Upper lobe of left lung (tissue), 6 donors: Measurements from ENCODE around the gene PPP1R13L. TPM values are rescaled to one million over a fixed set of nuclear protein-coding genes. Genes with fewer than 3 reads are reported as not detected.

Experiments
- ATAC-seq, 2 donors: fragments of 200-7000 bp; cut with Tn5 transposase; one replicate each; pipeline ENCODE4 v1.9.1; 2022; ENCODE audit warnings: mild to moderate bottlenecking in 2 of 2, moderate library complexity in 2 of 2; ENCODE audit not compliant: low FRiP score in 2 of 2
- DNase-seq, 2 donors: peaks; one replicate each; pipeline ENCODE4 v3.0.0-alpha.2; 2019 to 2020
- H3K27ac ChIP-seq, 4 donors: fragments of 200-600 bp; sonication (generic); one replicate each; pipeline ENCODE4 v1.5.1; 2016 to 2019
- H3K27me3 ChIP-seq, 4 donors: fragments of 200-600 bp; sonication (generic); one replicate each; pipeline ENCODE4 v1.5.1; 2017 to 2019
- H3K36me3 ChIP-seq, 4 donors: fragments of 200-600 bp; sonication (generic); one replicate each; pipeline ENCODE4 v1.5.1; 2016 to 2019
- H3K4me1 ChIP-seq, 4 donors: fragments of 200-600 bp; sonication (generic); one replicate each; pipeline ENCODE4 v1.5.1; 2018 to 2019
- H3K4me3 ChIP-seq, 4 donors: fragments of 200-600 bp; sonication (generic); one replicate each; pipeline ENCODE4 v1.5.1; 2017 to 2019; ENCODE audit warnings: mild to moderate bottlenecking in 2 of 4, moderate library complexity in 1 of 4
- H3K9me3 ChIP-seq, 4 donors: fragments of 200-600 bp; sonication (generic); one replicate each; pipeline ENCODE4 v1.5.1; 2018 to 2019
- EP300 ChIP-seq, 4 donors: sonication (generic); formaldehyde crosslinking; IDR thresholded peaks; one replicate each; pipeline ENCODE4 v1.5.1; 2017; ENCODE audit warnings: antibody characterized with exemption in 4 of 4, control low read depth in 2 of 4
- POLR2A ChIP-seq, 4 donors: fragments of 450-650 bp; IDR thresholded peaks; one replicate each; pipeline ENCODE4 v1.5.1; 2016 to 2017; ENCODE audit warnings: antibody characterized with exemption in 4 of 4, mild to moderate bottlenecking in 2 of 4
- POLR2AphosphoS5 ChIP-seq, 2 donors: sonication (generic); formaldehyde crosslinking; IDR thresholded peaks; one replicate each; pipeline ENCODE4 v1.5.1; 2017; ENCODE audit warnings: antibody characterized with exemption in 2 of 2
- WGBS, 2 donors: methylation state at CpG; one replicate each; pipeline ENCODE4 v1.1.5; 2017 to 2018; 5-methylcytosine and 5-hydroxymethylcytosine counted together
- total RNA-seq, 6 donors: library from RNA; depleted of rRNA in 4 of 6; stranded (reverse); fragments of >200 nt in 4 of 6; gene quantifications; one replicate each; pipeline versions ENCODE4 v1.1.0 to v1.2.1, GENCODE V29; 2016 to 2021
- TF ChIP-seq, protein P1 (sequence below), 6 experiments: fragments of 450-650 bp in 4 of 6; fragments of 200-600 bp in 2 of 6; sonication (generic) in 2 of 6; IDR thresholded peaks; one replicate each; pipeline ENCODE4 v1.5.1; 2016 to 2019; ENCODE audit warnings: antibody characterized with exemption in 6 of 6
- donor health status: DM: no; HTN: no; CAD: no; lungs with moderate emphysema.
- donor health status: DM: no; HTN: yes; CAD: no; lungs with severe emphysema.

The PPP1R13L gene
- total RNA-seq, 6 donors from 2014 or later: 27.8 to 76.2 (median 57.5) TPM

GRCh38 chr19:45380107-45380506 is 24.8 kb downstream of the PPP1R13L start:
- Histone ChIP-seq H3K36me3 (peaks cover 0 to 15% (median 0%) of the 10 kb centered on the region in 4 donors), H3K27me3 (peaks cover 0 to 7% (median 1%) of the 10 kb centered on the region in 4 donors), H3K4me3 (no peak overlapping the region), H3K9me3 (no peaks in the 10 kb centered on the region), H3K27ac (no peak overlapping the region), H3K4me1 (peaks cover 0 to 7% (median 4%) of the 10 kb centered on the region in 4 donors)
- WGBS, 2 donors: 92 to 100% methylated on average over 1 of the region's 1 CpG
- TF ChIP-seq, protein P1, sequence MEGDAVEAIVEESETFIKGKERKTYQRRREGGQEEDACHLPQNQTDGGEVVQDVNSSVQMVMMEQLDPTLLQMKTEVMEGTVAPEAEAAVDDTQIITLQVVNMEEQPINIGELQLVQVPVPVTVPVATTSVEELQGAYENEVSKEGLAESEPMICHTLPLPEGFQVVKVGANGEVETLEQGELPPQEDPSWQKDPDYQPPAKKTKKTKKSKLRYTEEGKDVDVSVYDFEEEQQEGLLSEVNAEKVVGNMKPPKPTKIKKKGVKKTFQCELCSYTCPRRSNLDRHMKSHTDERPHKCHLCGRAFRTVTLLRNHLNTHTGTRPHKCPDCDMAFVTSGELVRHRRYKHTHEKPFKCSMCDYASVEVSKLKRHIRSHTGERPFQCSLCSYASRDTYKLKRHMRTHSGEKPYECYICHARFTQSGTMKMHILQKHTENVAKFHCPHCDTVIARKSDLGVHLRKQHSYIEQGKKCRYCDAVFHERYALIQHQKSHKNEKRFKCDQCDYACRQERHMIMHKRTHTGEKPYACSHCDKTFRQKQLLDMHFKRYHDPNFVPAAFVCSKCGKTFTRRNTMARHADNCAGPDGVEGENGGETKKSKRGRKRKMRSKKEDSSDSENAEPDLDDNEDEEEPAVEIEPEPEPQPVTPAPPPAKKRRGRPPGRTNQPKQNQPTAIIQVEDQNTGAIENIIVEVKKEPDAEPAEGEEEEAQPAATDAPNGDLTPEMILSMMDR (IDR thresholded peaks at IDR 0.05): no peak
- ATAC-seq (no peak), DNase-seq (no peak)

DNA sequence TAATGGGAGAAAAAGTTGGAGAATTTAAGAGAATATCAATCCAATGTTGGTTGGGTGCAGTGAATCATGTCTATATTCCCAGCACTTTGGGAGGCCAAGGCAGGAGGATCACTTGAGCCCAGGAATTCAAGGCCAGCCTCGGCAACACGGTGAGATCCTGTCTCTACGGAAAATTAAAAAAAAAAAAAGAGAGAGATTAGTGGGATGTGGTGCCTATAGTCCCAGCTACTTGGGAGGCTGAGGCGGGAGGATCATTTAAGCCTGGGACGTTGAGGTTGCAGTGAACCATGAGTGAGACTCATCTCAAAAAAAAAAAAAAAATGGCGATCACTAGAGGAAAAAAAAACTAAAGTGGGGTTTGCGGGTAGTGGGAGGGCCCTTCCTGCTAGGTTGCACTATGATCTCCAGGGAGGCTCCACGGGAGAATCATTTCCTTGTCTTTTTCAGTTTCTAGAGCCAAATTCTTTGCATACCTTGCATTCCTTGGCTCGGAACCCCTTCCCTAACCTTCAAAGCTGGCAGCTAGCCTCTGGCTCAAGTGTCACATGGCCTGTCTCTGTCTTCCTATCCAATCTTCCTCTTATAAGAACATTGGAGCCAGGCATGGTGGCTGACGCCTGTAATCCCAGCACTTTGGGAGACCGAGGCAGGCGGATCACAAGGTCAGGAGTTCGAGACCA is 28.7 kb downstream of the PPP1R13L start:
- no peak for DNase-seq
- TF ChIP-seq EP300 (IDR thresholded peaks at IDR 0.05): no peak
- TF ChIP-seq POLR2AphosphoS5 (IDR thresholded peaks at IDR 0.05): no peak
- no peak for TF ChIP-seq POLR2A (IDR thresholded peaks at IDR 0.05)
- TF ChIP-seq, protein P1 (IDR thresholded peaks at IDR 0.05): no peak
- Histone ChIP-seq H3K27me3 (no peaks in the 10 kb centered on the region), H3K27ac (peak overlapping the region in 1 of 4 donors; percentile 7), H3K36me3 (peaks cover 0 to 5% (median 0%) of the 10 kb centered on the region in 4 donors), H3K4me1 (peaks cover 0 to 7% (median 3%) of the 10 kb centered on the region in 4 donors), H3K9me3 (no peaks in the 10 kb centered on the region), H3K4me3 (no peak overlapping the region)
- 53 to 54% methylated on average over 13 of the region's 13 CpGs for WGBS, 2 donors
- ATAC-seq: peak; percentile 78 to 83

DNA sequence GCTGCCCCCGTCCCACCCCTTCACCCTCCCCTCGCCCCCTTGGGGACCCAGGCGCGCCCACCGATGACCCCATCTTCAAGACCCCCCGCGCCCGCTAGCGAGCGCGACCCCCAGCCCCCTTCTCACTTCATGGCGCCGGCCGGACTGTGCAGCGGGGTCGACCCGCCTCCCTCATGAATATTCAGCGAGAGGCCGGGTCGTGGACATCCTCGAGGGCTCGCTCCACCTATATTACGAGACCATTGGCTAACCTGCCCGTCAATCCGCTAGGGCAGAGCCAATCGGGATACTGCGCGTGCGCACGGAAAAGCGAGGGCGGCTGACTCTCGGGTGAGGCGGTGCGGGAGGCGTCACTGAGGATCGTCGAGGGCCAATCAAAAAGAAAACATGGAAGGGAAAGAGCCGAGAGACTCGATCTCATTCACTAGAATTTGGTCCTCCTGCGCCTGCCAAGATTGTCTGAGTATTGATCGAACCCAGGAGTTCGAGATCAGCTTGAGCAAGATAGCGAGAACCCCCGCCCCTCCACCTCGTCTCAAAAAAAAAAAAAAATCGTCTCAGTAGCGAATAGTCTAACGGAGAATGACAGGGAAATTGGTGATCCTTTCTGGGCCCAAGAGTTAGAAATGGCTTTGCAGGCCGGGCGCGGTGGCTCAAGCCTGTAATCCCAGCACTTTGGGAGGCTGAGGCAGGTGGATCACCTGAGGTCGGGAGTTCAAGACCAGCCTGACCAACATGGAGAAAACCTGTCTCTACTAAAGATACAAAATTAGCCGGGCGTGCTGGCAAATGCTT is 34.3 kb downstream of the PPP1R13L start, which contains the start of gene ERCC2:
ERCC2 (minus strand) TSS at position 164 of the 795 bp plus-strand sequence; CDS start at position 131, 33 bp downstream.
- ATAC-seq (peak; percentile 98 to 99), DNase-seq (peak; percentile 95 to 96)
- Histone ChIP-seq H3K4me3 (peak within 1 kb of the TSS; percentile 84 to 99 (median 94)), H3K27ac (peak within 1 kb of the TSS; percentile 76 to 82 (median 80)), H3K4me1 (peaks cover 6 to 17% (median 11%) of the 10 kb centered on the region in 4 donors), H3K9me3 (no peaks in the 10 kb centered on the region), H3K36me3 (peaks cover 0 to under 1% (median 0%) of the 10 kb centered on the region in 4 donors), H3K27me3 (no peaks in the 10 kb centered on the region)
- peak in 1 of 2 donors; percentile 69 for TF ChIP-seq POLR2AphosphoS5 (IDR thresholded peaks at IDR 0.05)
- peak in 1 of 4 donors; percentile 41 for TF ChIP-seq POLR2A (IDR thresholded peaks at IDR 0.05)
- TF ChIP-seq, protein P1 (IDR thresholded peaks at IDR 0.05): no peak
- no peak for TF ChIP-seq EP300 (IDR thresholded peaks at IDR 0.05)
- 7 to 9% methylated on average over 28 to 38 of the region's 55 CpGs for WGBS, 2 donors

GRCh38 chr19:45368737-45369340 is 36.0 kb downstream of the PPP1R13L start:
- no peak for TF ChIP-seq EP300 (IDR thresholded peaks at IDR 0.05)
- TF ChIP-seq POLR2A (IDR thresholded peaks at IDR 0.05): no peak
- no peak for TF ChIP-seq POLR2AphosphoS5 (IDR thresholded peaks at IDR 0.05)
- TF ChIP-seq, protein P1 (IDR thresholded peaks at IDR 0.05): no peak
- WGBS, 2 donors: 92 to 93% methylated on average over 10 to 11 of the region's 11 CpGs
- no peaks in the 10 kb centered on the region for H3K27me3 ChIP-seq
- ATAC-seq (no peak), DNase-seq (no peak)
- H3K4me1 ChIP-seq: peaks cover 6 to 17% (median 11%) of the 10 kb centered on the region in 4 donors
- no peak overlapping the region for H3K27ac ChIP-seq
- H3K9me3 ChIP-seq: no peaks in the 10 kb centered on the region
- no peak overlapping the region for H3K4me3 ChIP-seq
- peaks cover 0 to 15% (median under 1%) of the 10 kb centered on the region in 4 donors for H3K36me3 ChIP-seq
